ENCODE results near the gene CSNK1E. TPM values are rescaled to one million over a fixed set of nuclear protein-coding genes. Genes with fewer than 3 reads are reported as not detected.

Gene CSNK1E
- total RNA-seq, 1 donor from 2014 or later = 106 TPM

- peaks cover 4% of the 10 kb centered on the region for H3K36me3 Mint-ChIP-seq
- Histone ChIP-seq H3K9ac (no peak overlapping the region), H4K20me1 (ENCODE audit: low read depth) (peaks cover 17% of the 10 kb centered on the region), H3K27ac (no peak overlapping the region), H3F3A (ENCODE audit: low read depth) (no peaks in the 10 kb centered on the region), H3K4me3 (no peak overlapping the region), H3K9me3 (ENCODE audit: low read depth) (no peaks in the 10 kb centered on the region), H3K4me2 (no peak overlapping the region), H3K36me3 (no peaks in the 10 kb centered on the region), H3K79me2 (ENCODE audit: low read depth) (peaks cover 41% of the 10 kb centered on the region), H3K4me1 (no peaks in the 10 kb centered on the region), H3K27me3 (no peaks in the 10 kb centered on the region), H2AFZ (replicated peaks) (no peak overlapping the region)
- no peak for TF ChIP-seq CTCF (IDR thresholded peaks at IDR 0.05)
- TF ChIP-seq EZH2 (IDR thresholded peaks at IDR 0.05) = no peak
- TF ChIP-seq EZH2phosphoT487 (IDR thresholded peaks at IDR 0.05) = no peak
- H3K4me3 Mint-ChIP-seq = no peak overlapping the region
- peaks cover 3% of the 10 kb centered on the region for H3K9me3 Mint-ChIP-seq
- no peak overlapping the region for H3K27ac Mint-ChIP-seq
- DNase-seq (ENCODE audit: low spot score) = no peak
- H3K27me3 Mint-ChIP-seq (ENCODE audit: insufficient read depth, low read depth) = peaks cover 5% of the 10 kb centered on the region
- peaks cover 5% of the 10 kb centered on the region for H3K4me1 Mint-ChIP-seq
These were observed 67.2 kb downstream of the CSNK1E start for GRCh38 chr22:38249803-38250642.

- Histone ChIP-seq H3K4me2 (no peak overlapping the region), H3K9ac (no peak overlapping the region), H3K27ac (no peak overlapping the region), H3K4me1 (no peaks in the 10 kb centered on the region), H4K20me1 (ENCODE audit: low read depth) (peaks cover 17% of the 10 kb centered on the region), H3K4me3 (no peak overlapping the region), H3K27me3 (no peaks in the 10 kb centered on the region), H3K79me2 (ENCODE audit: low read depth) (peaks cover 34% of the 10 kb centered on the region), H3K36me3 (no peaks in the 10 kb centered on the region), H3F3A (ENCODE audit: low read depth) (no peaks in the 10 kb centered on the region), H2AFZ (replicated peaks) (no peak overlapping the region), H3K9me3 (ENCODE audit: low read depth) (no peaks in the 10 kb centered on the region)
- Mint-ChIP-seq H3K27me3 (ENCODE audit: insufficient read depth, low read depth) (peaks cover 5% of the 10 kb centered on the region), H3K27ac (no peak overlapping the region), H3K4me3 (no peak overlapping the region), H3K9me3 (peaks cover 3% of the 10 kb centered on the region), H3K36me3 (peaks cover 4% of the 10 kb centered on the region), H3K4me1 (peaks cover 5% of the 10 kb centered on the region)
- TF ChIP-seq CTCF (IDR thresholded peaks at IDR 0.05) (no peak), EZH2 (IDR thresholded peaks at IDR 0.05) (no peak), EZH2phosphoT487 (IDR thresholded peaks at IDR 0.05) (no peak)
- DNase-seq (ENCODE audit: low spot score) = no peak
These were observed 67.9 kb downstream of the CSNK1E start for GRCh38 chr22:38249301-38249700.

- H3K4me1 ChIP-seq = peaks cover 5% of the 10 kb centered on the region
- Mint-ChIP-seq H3K27ac (no peak overlapping the region), H3K27me3 (ENCODE audit: insufficient read depth, low read depth) (peaks cover 5% of the 10 kb centered on the region), H3K9me3 (peaks cover 3% of the 10 kb centered on the region), H3K4me3 (no peak overlapping the region), H3K4me1 (peaks cover 15% of the 10 kb centered on the region), H3K36me3 (peaks cover 10% of the 10 kb centered on the region)
- no peak overlapping the region for H3K4me3 ChIP-seq
- no peak overlapping the region for H3K4me2 ChIP-seq
- no peak overlapping the region for H3K27ac ChIP-seq
- peaks cover 24% of the 10 kb centered on the region for H3K79me2 ChIP-seq (ENCODE audit: low read depth)
- H3K9ac ChIP-seq = no peak overlapping the region
- no peaks in the 10 kb centered on the region for H3F3A ChIP-seq (ENCODE audit: low read depth)
- no peak for TF ChIP-seq CTCF (IDR thresholded peaks at IDR 0.05)
- no peak for TF ChIP-seq EZH2 (IDR thresholded peaks at IDR 0.05)
- TF ChIP-seq EZH2phosphoT487 (IDR thresholded peaks at IDR 0.05) = no peak
- H4K20me1 ChIP-seq (ENCODE audit: low read depth) = peaks cover 17% of the 10 kb centered on the region
- no peaks in the 10 kb centered on the region for H3K9me3 ChIP-seq (ENCODE audit: low read depth)
- no peak for DNase-seq (ENCODE audit: low spot score)
- H2AFZ ChIP-seq (replicated peaks) = no peak overlapping the region
- no peaks in the 10 kb centered on the region for H3K36me3 ChIP-seq
- H3K27me3 ChIP-seq = no peaks in the 10 kb centered on the region
These were observed 69.0 kb downstream of the CSNK1E start for GRCh38 chr22:38248280-38248679.

Data from neural progenitor cell (in vitro differentiated cells).